Memory B cell (primary cell): ENCODE measurements around the gene H6PD.

Experiments
- ATAC-seq: fragments of 150-1000 bp; cut with Tn5 transposase; 2 replicates; pipeline ENCODE4 v1.10.0; 2021; ENCODE audit warnings: low read depth, mild to moderate bottlenecking, moderate library complexity
- DNase-seq, 2 donors: peaks; one replicate each; pipeline ENCODE4 v3.0.0; 2022; ENCODE audit warnings: low spot score in 2 of 2
- H3K27ac Mint-ChIP-seq: one replicate; pipeline ENCODE4 v1.8.0; 2022; ENCODE audit warnings: mild to moderate bottlenecking, moderate library complexity, mixed read lengths
- H3K27me3 Mint-ChIP-seq: one replicate; pipeline ENCODE4 v1.8.0; 2022; ENCODE audit warnings: mixed read lengths
- H3K36me3 Mint-ChIP-seq: one replicate; pipeline ENCODE4 v1.8.0; 2022; ENCODE audit warnings: mild to moderate bottlenecking, mixed read lengths
- H3K4me1 Mint-ChIP-seq: one replicate; pipeline ENCODE4 v1.8.0; 2022; ENCODE audit warnings: mixed read lengths
- H3K4me3 Mint-ChIP-seq: one replicate; pipeline ENCODE4 v1.8.0; 2022; ENCODE audit warnings: mild to moderate bottlenecking, moderate library complexity, mixed read lengths
- H3K9me3 Mint-ChIP-seq: one replicate; pipeline ENCODE4 v1.8.0; 2022; ENCODE audit warnings: mixed read lengths

Gene H6PD

DNA sequence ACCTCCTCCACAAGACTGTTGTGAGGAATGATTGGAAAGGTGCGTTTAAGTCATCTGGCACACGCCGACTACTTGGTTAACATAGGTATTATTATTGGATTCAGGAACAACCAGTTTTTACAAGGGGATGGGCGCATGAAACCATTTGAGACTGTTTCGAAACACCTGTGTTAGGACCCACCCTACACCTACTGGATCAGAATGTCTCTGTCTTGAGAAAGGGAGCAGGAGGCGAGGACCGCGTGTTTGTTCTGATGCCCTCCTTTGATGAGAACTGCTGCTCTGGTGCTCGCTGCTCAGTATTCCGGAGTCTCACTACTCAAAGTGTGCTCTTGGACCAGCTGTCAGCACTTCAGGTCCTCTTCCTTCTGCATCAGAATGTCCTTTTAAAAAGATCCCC, 7.3 kb downstream of the H6PD start:
- Mint-ChIP-seq H3K27ac (no peak overlapping the region), H3K27me3 (no peaks in the 10 kb centered on the region), H3K4me1 (peaks cover 21% of the 10 kb centered on the region), H3K9me3 (no peaks in the 10 kb centered on the region), H3K4me3 (no peak overlapping the region), H3K36me3 (peaks cover 7% of the 10 kb centered on the region)
- DNase-seq (no peak), ATAC-seq (no peak)

DNA sequence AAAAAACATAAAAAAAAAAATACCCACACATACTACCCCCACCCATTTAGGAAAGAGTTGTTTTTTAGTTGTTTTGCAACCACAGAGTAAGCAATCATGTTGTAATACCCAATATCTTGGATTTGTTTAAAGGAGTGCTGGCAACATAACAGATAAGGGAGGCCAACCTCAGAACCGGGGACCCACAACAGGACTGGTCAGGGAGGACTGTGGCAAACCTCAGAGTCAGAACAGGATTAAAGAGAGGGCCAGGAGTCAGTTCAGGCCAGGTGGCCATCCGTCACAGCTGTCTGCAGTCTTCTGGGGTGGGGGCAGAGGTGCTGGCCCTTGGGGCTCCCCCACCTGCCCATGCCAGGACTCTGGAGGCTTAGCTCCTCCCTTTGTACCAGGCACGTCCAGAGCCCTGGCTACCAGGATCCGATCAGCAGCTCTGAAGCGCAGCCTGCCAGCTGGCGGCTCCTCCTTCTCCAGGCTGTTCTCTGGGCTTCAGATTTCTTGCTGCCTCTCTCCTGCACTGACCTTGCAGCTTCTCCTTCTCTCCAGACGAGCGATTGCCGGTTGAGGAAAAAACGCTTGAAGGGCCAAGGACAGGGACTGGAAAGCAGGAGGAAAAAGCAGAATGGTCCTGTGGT, 7.9 kb downstream of the H6PD start:
- H3K36me3 Mint-ChIP-seq: peaks cover 8% of the 10 kb centered on the region
- peaks cover 21% of the 10 kb centered on the region for H3K4me1 Mint-ChIP-seq
- ATAC-seq (no peak), DNase-seq (no peak)
- no peaks in the 10 kb centered on the region for H3K9me3 Mint-ChIP-seq
- H3K4me3 Mint-ChIP-seq: no peak overlapping the region
- no peaks in the 10 kb centered on the region for H3K27me3 Mint-ChIP-seq
- H3K27ac Mint-ChIP-seq: no peak overlapping the region

DNA sequence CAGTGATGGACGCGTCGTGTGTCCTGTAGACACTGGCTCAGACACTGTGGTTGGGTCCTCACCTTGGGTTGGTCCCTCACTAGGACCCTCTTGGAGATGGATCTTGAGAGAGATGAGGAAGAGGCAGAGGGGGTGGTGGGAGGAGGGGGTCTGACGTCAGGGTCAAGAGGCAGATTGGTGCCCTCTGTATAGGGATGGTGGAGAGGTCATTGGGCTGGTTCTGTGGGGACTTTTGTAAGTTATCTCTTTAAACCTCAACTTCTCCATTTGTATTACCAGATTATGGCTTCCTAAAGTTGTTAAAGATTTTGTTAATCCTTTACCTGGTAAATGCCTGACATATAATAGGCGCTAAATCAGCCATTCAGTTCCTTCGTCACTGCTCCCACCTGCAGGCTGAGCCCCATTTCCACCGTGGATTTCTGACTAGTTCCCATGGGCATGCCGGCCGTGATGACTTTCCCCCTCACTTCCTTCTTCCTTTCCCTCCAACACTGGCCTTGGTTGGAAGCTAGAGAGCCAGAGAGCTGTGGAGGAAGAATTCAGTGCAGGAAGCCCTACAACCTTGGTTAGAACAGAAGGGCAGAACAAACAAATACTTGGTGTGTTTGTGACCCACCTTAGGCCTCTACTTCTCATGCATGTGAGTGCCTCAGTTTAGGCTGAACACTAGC, 8.6 kb downstream of the H6PD start:
- no peaks in the 10 kb centered on the region for H3K27me3 Mint-ChIP-seq
- ATAC-seq (no peak), DNase-seq (no peak)
- H3K4me3 Mint-ChIP-seq: no peak overlapping the region
- H3K36me3 Mint-ChIP-seq: peaks cover 10% of the 10 kb centered on the region
- H3K4me1 Mint-ChIP-seq: peaks cover 20% of the 10 kb centered on the region
- no peak overlapping the region for H3K27ac Mint-ChIP-seq
- H3K9me3 Mint-ChIP-seq: no peaks in the 10 kb centered on the region

DNA sequence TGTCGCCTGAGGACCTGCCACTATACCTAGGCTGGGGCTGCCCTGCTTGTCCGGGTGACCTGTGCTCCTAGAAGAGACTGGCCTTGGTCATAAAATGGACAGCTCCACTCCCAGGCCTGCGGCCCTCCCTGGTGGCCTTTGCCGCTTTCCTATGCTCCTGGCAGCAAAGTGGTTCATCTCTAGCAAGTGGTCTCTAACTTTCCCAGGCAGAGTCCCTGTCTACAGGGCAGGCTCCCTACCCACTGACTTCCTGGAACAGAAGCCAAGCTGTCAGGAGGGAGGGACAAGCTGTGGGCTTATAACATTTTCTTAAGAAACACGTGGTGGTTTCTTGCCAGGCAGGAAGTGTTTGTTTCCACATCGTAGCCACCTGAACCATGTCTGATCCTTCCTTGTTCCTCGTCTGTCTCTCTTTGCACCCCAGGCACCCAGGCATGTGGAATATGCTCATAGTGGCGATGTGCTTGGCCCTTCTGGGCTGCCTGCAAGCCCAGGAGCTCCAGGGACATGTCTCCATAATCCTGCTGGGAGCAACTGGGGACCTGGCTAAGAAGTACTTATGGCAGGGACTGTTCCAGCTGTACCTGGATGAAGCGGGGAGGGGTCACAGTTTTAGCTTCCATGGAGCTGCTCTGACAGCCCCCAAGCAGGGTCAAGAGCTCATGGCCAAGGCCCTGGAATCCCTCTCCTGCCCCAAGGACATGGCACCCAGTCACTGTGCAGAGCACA, 10.1 kb downstream of the H6PD start:
- no peak for DNase-seq

DNA sequence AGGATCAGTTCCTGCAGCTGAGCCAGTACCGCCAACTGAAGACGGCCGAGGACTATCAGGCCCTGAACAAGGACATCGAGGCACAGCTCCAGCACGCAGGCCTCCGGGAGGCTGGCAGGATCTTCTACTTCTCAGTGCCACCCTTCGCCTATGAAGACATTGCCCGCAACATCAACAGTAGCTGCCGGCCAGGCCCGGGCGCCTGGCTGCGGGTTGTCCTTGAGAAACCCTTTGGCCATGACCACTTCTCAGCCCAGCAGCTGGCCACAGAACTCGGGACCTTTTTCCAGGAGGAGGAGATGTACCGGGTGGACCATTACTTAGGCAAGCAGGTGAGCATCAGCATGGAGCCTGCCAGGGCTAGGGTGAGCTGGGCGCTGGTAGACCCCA, 10.7 kb downstream of the H6PD start:
- DNase-seq (no peak), ATAC-seq (no peak)
- H3K36me3 Mint-ChIP-seq: peaks cover 11% of the 10 kb centered on the region
- no peaks in the 10 kb centered on the region for H3K9me3 Mint-ChIP-seq
- no peaks in the 10 kb centered on the region for H3K27me3 Mint-ChIP-seq
- H3K27ac Mint-ChIP-seq: no peak overlapping the region
- no peak overlapping the region for H3K4me3 Mint-ChIP-seq
- H3K4me1 Mint-ChIP-seq: peaks cover 7% of the 10 kb centered on the region

More for the DNA sequence above, 10.1 kb downstream of the H6PD start:
- no peak overlapping the region for H3K4me3 Mint-ChIP-seq
- peak overlapping the region; percentile 31 for H3K27ac Mint-ChIP-seq
- no peaks in the 10 kb centered on the region for H3K27me3 Mint-ChIP-seq
- no peak for ATAC-seq
- peaks cover 12% of the 10 kb centered on the region for H3K4me1 Mint-ChIP-seq
- H3K36me3 Mint-ChIP-seq: peaks cover 11% of the 10 kb centered on the region
- no peaks in the 10 kb centered on the region for H3K9me3 Mint-ChIP-seq

DNA sequence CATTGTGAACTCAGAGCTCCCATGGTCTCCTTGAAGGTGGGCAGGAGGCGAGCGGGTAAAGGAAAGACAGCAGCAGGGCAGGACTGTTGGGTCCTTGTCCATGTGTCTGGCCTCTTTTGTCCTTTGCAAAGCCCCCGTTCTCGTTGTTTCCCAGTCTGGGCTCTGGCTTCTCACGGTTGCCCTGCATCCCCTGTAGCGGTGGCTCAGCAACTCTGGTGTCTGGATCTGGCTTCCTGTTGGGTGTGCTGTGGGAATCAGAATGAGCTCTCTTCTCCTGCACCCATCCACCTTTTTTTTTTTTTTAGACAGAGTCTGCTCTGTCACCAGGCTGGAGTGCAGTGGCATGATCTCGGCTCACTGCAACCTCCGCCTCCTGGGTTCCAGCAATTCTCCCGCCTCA, 11.1 kb downstream of the H6PD start:
- Mint-ChIP-seq H3K4me3 (no peak overlapping the region), H3K27me3 (no peaks in the 10 kb centered on the region), H3K4me1 (peaks cover 7% of the 10 kb centered on the region), H3K9me3 (no peaks in the 10 kb centered on the region), H3K36me3 (peaks cover 9% of the 10 kb centered on the region), H3K27ac (no peak overlapping the region)
- no peak for DNase-seq
- ATAC-seq: no peak

- DNase-seq (no peak), ATAC-seq (no peak)
- peaks cover 7% of the 10 kb centered on the region for H3K4me1 Mint-ChIP-seq
- peaks cover 9% of the 10 kb centered on the region for H3K36me3 Mint-ChIP-seq
- no peaks in the 10 kb centered on the region for H3K9me3 Mint-ChIP-seq
- H3K27me3 Mint-ChIP-seq: no peaks in the 10 kb centered on the region
- no peak overlapping the region for H3K27ac Mint-ChIP-seq
- H3K4me3 Mint-ChIP-seq: no peak overlapping the region
These were observed 11.6 kb downstream of the H6PD start for GRCh38 chr1:9246215-9246614.

DNA sequence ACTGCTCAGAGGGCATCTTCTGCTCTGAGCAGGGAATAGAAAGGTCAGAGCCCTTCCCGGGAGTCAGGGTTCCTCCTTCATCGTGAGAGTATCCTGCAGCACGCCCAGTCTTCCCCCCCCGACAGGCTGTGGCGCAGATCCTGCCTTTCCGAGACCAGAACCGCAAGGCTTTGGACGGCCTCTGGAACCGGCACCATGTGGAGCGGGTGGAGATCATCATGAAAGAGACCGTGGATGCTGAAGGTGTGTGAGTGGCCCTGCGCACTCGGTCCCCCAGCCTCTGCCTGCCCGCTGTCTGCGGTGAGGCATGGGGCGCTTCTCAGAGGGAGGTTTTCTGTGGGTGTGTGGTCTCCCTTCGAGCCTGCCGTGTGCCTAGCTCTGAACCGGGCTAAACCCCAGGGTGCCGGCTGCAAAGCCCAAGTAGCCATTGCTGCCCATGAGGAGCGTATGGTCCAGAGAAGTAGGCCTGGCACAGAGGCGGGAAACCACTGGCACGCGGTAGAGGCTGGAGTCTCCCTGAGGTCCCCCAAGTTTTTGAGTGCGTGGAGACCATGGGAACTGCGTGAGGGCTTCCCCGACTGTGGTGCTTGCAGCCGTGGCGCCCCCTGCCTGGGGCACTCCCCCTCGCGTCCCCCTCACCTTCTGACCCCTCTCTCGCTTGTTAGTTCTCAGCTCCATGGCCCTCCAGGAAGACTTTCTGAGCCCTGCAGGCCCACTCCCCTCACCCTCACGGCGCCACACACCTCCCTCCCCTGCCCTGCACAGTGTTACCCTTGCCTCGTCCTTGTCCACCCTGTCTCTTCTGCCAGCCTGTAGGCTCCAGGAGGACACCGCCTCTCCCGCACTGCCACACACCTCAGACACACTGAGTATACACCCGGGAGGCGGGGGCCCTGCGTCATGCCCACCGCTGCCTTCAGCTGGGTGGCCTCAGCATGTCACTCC, 12.5 kb downstream of the H6PD start:
- ATAC-seq: no peak
- Mint-ChIP-seq H3K36me3 (peaks cover 9% of the 10 kb centered on the region), H3K4me1 (peaks cover 7% of the 10 kb centered on the region), H3K27me3 (no peaks in the 10 kb centered on the region), H3K27ac (no peak overlapping the region), H3K4me3 (no peak overlapping the region), H3K9me3 (no peaks in the 10 kb centered on the region)
- no peak for DNase-seq

GRCh38 chr1:9247894-9248293, 13.3 kb downstream of the H6PD start:
- Mint-ChIP-seq H3K36me3 (peaks cover 11% of the 10 kb centered on the region), H3K27ac (no peak overlapping the region), H3K9me3 (no peaks in the 10 kb centered on the region), H3K4me3 (no peak overlapping the region), H3K27me3 (no peaks in the 10 kb centered on the region), H3K4me1 (peaks cover 7% of the 10 kb centered on the region)
- ATAC-seq: no peak
- DNase-seq: no peak

DNA sequence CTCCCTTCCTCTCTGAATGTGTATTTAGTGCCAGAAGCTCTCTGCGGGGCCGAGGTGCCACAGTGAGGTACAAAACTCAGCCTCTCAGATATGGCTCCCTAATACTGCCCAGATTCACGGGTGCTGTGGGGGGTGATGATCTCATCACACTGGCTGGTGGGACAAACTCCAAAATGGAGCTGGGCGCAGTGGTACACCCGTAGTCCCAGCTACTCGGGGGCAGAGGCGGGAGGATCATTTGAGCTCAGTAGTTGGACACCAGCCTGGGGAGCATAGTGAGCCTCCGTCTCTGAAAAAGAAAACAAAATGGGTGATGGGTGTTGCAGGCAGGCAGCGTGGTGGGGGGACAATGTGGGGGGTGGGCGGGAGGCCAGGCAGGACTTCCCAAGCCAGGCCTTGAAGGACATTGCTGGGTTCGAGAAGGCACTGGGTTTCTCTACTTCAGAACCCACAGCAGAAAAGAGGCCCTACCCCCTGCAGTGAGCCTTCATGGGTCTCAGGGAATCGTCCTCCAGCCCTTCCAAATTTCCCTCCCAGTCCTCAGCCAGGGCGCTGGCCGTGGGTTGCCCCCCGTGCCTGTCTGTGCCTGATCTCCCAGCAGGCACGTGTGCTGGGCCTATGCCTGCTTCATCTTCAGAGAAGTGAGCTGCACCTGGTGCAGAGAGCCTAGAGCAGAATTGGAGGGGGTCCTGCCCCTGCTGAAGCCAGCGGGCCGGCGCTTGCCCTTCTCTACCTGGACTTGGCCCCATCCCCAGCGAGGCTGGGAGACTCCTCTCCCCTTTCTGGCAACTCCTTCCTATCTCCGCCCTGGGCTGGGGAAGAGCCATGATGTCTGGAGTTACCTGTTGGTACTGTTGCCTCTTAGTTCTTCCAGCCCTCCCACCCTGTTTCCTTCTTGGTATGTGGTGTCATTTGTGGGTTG, 14.0 kb downstream of the H6PD start:
- H3K27me3 Mint-ChIP-seq: no peaks in the 10 kb centered on the region
- H3K4me3 Mint-ChIP-seq: no peak overlapping the region

GRCh38 chr1:9249263-9249533, 14.6 kb downstream of the H6PD start:
- Mint-ChIP-seq H3K9me3 (no peaks in the 10 kb centered on the region), H3K4me1 (peaks cover 4% of the 10 kb centered on the region), H3K4me3 (no peak overlapping the region), H3K27me3 (no peaks in the 10 kb centered on the region), H3K36me3 (peaks cover 12% of the 10 kb centered on the region), H3K27ac (no peak overlapping the region)
- DNase-seq (no peak), ATAC-seq (no peak)

More for the DNA sequence above, 14.0 kb downstream of the H6PD start:
- Mint-ChIP-seq H3K9me3 (no peaks in the 10 kb centered on the region), H3K27ac (no peak overlapping the region), H3K36me3 (peaks cover 12% of the 10 kb centered on the region), H3K4me1 (peaks cover 4% of the 10 kb centered on the region)
- DNase-seq: no peak
- ATAC-seq: no peak

DNA sequence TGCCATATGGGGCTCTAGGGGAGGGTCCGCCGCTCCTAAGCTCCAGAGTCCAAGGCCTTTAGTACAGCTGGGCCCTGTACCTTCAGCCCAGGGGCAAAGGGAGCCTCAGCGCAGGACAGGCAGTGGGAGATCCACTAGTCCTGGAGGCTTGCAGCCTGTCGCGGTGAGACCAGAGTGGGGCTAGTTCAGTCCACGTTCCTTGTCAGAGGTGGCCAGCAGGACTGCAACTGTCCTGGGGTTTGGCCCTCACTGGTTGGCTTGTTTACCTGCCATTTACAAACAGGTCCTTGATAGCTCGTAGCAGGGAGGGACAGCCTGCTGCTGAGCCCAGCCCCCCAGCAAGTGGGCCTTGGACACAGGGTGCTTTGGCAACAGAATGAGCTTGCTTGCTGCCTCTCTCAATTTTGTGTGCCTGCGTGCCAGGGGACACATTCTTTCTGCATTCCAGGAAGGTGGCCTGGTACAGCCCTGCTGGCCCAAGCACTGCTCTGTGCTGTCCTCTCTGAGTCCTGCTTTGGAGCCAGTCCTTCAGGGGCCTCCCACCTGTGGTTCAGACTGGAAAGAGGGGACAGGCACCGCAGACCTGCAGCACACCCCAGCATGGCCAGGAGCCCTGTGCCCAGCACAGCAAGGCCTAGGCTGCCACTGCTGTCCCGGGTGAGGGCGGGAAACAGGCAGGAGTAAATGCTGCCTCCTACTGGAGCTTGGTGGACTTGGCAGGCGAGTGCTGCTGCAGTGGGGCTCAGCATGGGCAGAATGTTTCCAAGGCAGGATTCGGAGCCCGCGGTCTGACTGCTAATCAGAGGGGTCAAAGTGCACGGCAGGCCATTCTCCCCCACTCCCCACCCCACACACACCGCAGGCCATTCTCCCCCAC, 15.2 kb downstream of the H6PD start:
- DNase-seq: no peak
- peaks cover 12% of the 10 kb centered on the region for H3K36me3 Mint-ChIP-seq

More for the DNA sequence above, 15.2 kb downstream of the H6PD start:
- ATAC-seq: no peak
- Mint-ChIP-seq H3K4me1 (peaks cover 9% of the 10 kb centered on the region), H3K9me3 (no peaks in the 10 kb centered on the region), H3K27ac (no peak overlapping the region), H3K4me3 (no peak overlapping the region), H3K27me3 (no peaks in the 10 kb centered on the region)
